ENCODE measurements around the gene RMI2. TPM values are rescaled to one million over a fixed set of nuclear protein-coding genes. Genes with fewer than 3 reads are reported as not detected.

RMI2 gene
- total and polyA plus RNA-seq, 9 of the 15 experiments (the other 6 are each of a cell fraction or from before 2014, with no cell fraction given), result 8.0 to 43.4 (median 32.5) TPM

DNA sequence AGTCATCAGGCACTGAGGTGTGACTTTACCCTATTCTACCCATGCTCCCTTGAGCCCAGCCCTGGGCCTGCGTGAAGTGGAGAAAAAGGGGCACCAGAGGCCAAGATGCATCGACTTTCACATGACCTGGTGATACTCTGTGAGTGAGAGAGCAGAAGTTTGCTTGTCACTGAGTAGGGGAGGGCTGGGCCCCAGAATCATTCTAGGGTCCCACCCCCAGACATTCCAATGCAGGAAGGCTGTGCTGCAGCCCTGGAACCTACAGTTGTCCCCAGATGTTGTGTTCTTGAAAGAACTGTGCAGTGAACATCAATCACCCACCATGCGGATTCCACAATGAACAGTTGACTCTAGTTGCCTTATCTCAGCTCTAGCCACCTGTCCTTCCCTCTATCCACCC, 6.2 kb upstream of the RMI2 start:
- CTCF ChIA-PET (ENCODE audit: low intra/inter-chr PET ratio), result no interaction called here
- 18% methylated on average over 3 of the region's 3 CpGs for WGBS (ENCODE audit: insufficient coverage, low coverage, missing lambda C conversion rate)
- FAIRE-seq, result no peak
- intact Hi-C loops (cut with micrococcal nuclease), result no loop called here
- in situ Hi-C loops (cut with MboI), result no loop called here
- Histone ChIP-seq H3K79me2 (ENCODE audit: control insufficient read depth, insufficient read depth, low read length) (no peaks in the 10 kb centered on the region), H2AFZ (ENCODE audit: low read depth, low read length) (no peak overlapping the region), H3K4me2 (ENCODE audit: insufficient read depth, low read length) (no peak overlapping the region), H3K9me1 (ENCODE audit: control insufficient read depth, insufficient read depth, low read length) (no peaks in the 10 kb centered on the region), H3K4me3 (no peak overlapping the region), H3K4me1 (replicated peaks in 1 of 2; ENCODE audit: control insufficient read depth in 2 of 2, insufficient read depth in 2 of 2, low read length in 2 of 2) (no peaks in the 10 kb centered on the region; a peak in 1 of 5 replicates), H3K9ac (ENCODE audit: insufficient read depth in 1 of 2, low read depth in 2 of 2, low read length in 2 of 2) (no peak overlapping the region; a peak in 1 of 4 replicates), H3K9me3 (replicated peaks; ENCODE audit: control insufficient read depth, insufficient read depth, low read depth, low read length) (peaks cover 5% of the 10 kb centered on the region; the same call in 1 of the 2 replicates), H4K20me1 (replicated peaks; ENCODE audit: control insufficient read depth, insufficient read depth, low read length) (no peaks in the 10 kb centered on the region), H3K36me3 (ENCODE audit: control insufficient read depth, insufficient read depth, low read length) (no peaks in the 10 kb centered on the region), H3K27me3 (ENCODE audit: control insufficient read depth in 2 of 2, insufficient read depth in 2 of 2, low read length in 2 of 2) (no peaks in the 10 kb centered on the region), H3K27ac (ENCODE audit: extremely low read depth, low read depth, low read length) (no peak overlapping the region)
- no peak for DNase-seq (ENCODE audit: extremely low read depth in 1 of 4, low spot score in 3 of 4)
- POLR2A ChIA-PET, result interaction anchor here (1.0 kb wide), 1 partner anchor 42 kb away, joined by 3 read pairs; no protein-coding TSS in a partner anchor
- peak; percentile 24; the same call in 1 of the 3 replicates for ATAC-seq
- BruUV-seq (replicated peaks), result no TSS peak
- TF ChIP-seq FOSL1 (tag; conservative IDR thresholded peaks at IDR 0.05) (no peak), CBFA2T3 (IDR thresholded peaks at IDR 0.05) (peak; percentile 15; the same call in 1 of the 2 replicates)

DNA sequence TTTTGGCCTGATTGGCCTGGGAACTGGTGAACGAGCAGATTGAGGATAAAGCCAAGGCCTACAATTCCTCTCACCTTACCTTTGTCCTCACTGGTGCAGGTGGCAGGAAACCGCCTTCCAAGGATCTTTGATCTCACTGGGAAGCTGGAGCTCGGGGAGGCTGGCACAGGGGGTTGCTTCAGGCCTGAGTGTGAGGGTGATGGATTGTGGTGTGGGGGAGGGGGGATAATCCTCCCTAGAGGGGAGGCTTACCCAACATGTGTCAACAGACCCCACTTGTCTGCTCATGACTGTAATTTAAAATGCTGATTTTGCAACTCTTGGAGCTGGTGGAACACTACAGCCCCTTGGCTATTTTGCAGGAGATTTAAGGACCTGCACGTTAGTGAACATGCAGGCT, 4.5 kb upstream of the RMI2 start:
- Histone ChIP-seq H3K79me2 (ENCODE audit: control insufficient read depth, insufficient read depth, low read length) (peaks cover 6% of the 10 kb centered on the region), H3K9ac (ENCODE audit: insufficient read depth in 1 of 2, low read depth in 2 of 2, low read length in 2 of 2) (no peak overlapping the region), H3K27ac (ENCODE audit: extremely low read depth, low read depth, low read length) (no peak overlapping the region), H3K27me3 (ENCODE audit: control insufficient read depth in 2 of 2, insufficient read depth in 2 of 2, low read length in 2 of 2) (no peaks in the 10 kb centered on the region), H3K9me3 (replicated peaks; ENCODE audit: control insufficient read depth, insufficient read depth, low read depth, low read length) (no peaks in the 10 kb centered on the region), H3K9me1 (ENCODE audit: control insufficient read depth, insufficient read depth, low read length) (no peaks in the 10 kb centered on the region), H4K20me1 (replicated peaks; ENCODE audit: control insufficient read depth, insufficient read depth, low read length) (no peaks in the 10 kb centered on the region), H3K4me2 (ENCODE audit: insufficient read depth, low read length) (no peak overlapping the region), H3K4me1 (replicated peaks in 1 of 2; ENCODE audit: control insufficient read depth in 2 of 2, insufficient read depth in 2 of 2, low read length in 2 of 2) (peaks cover 0 to 5% of the 10 kb centered on the region in 2 experiments; a peak in 2 of 5 replicates), H2AFZ (ENCODE audit: low read depth, low read length) (no peak overlapping the region), H3K4me3 (no peak overlapping the region), H3K36me3 (ENCODE audit: control insufficient read depth, insufficient read depth, low read length) (no peaks in the 10 kb centered on the region)
- CTCF ChIA-PET (ENCODE audit: low intra/inter-chr PET ratio), result no interaction called here
- in situ Hi-C loops (cut with MboI) (loop anchor here (10.0 kb wide), 1 partner anchor 236 kb away; no protein-coding TSS in a partner anchor), intact Hi-C loops (cut with micrococcal nuclease) (no loop called here)
- POLR2A ChIA-PET, result interaction anchor here (0.6 to 1.7 kb wide), 3 partner anchors 9 to 92 kb away, joined by 3 to 5 read pairs (median 4); no protein-coding TSS in a partner anchor
- DNase-seq (ENCODE audit: extremely low read depth in 1 of 4, low spot score in 3 of 4) (no peak), FAIRE-seq (no peak), ATAC-seq (no peak)
- no TSS peak for BruUV-seq (replicated peaks)
- WGBS (ENCODE audit: insufficient coverage, low coverage, missing lambda C conversion rate), result 48% methylated on average over 4 of the region's 4 CpGs
- peak; percentile 18; the same call in 1 of the 2 replicates for TF ChIP-seq MAFK (IDR thresholded peaks at IDR 0.05; ENCODE audit: low read length)
- TF ChIP-seq ZNF583 (CRISPR knock-in tag; IDR thresholded peaks at IDR 0.05), result no peak
- peak; percentile 71 for TF ChIP-seq C11orf30 (IDR thresholded peaks at IDR 0.05; ENCODE audit: low read depth)
- TF ChIP-seq, protein P1, sequence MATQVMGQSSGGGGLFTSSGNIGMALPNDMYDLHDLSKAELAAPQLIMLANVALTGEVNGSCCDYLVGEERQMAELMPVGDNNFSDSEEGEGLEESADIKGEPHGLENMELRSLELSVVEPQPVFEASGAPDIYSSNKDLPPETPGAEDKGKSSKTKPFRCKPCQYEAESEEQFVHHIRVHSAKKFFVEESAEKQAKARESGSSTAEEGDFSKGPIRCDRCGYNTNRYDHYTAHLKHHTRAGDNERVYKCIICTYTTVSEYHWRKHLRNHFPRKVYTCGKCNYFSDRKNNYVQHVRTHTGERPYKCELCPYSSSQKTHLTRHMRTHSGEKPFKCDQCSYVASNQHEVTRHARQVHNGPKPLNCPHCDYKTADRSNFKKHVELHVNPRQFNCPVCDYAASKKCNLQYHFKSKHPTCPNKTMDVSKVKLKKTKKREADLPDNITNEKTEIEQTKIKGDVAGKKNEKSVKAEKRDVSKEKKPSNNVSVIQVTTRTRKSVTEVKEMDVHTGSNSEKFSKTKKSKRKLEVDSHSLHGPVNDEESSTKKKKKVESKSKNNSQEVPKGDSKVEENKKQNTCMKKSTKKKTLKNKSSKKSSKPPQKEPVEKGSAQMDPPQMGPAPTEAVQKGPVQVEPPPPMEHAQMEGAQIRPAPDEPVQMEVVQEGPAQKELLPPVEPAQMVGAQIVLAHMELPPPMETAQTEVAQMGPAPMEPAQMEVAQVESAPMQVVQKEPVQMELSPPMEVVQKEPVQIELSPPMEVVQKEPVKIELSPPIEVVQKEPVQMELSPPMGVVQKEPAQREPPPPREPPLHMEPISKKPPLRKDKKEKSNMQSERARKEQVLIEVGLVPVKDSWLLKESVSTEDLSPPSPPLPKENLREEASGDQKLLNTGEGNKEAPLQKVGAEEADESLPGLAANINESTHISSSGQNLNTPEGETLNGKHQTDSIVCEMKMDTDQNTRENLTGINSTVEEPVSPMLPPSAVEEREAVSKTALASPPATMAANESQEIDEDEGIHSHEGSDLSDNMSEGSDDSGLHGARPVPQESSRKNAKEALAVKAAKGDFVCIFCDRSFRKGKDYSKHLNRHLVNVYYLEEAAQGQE (IDR thresholded peaks at IDR 0.05; ENCODE audit: borderline replicate concordance), result no peak
- TF ChIP-seq, protein P1 (CRISPR knock-in tag; IDR thresholded peaks at IDR 0.05; ENCODE audit: low read depth), result no peak
- TF ChIP-seq ZNF316 (IDR thresholded peaks at IDR 0.05), result peak; percentile 67
- TF ChIP-seq SPI1 (IDR thresholded peaks at IDR 0.05; ENCODE audit: borderline replicate concordance, low read depth, low read length), result no peak
